Measurements from ENCODE around the gene SPEN. TPM values are rescaled to one million over a fixed set of nuclear protein-coding genes. Genes with fewer than 3 reads are reported as not detected.

SPEN gene
- total and polyA plus RNA-seq, 9 of the 15 experiments (the other 6 are each of a cell fraction or from before 2014, with no cell fraction given), result 5.7 to 87.5 (median 27.2) TPM

DNA sequence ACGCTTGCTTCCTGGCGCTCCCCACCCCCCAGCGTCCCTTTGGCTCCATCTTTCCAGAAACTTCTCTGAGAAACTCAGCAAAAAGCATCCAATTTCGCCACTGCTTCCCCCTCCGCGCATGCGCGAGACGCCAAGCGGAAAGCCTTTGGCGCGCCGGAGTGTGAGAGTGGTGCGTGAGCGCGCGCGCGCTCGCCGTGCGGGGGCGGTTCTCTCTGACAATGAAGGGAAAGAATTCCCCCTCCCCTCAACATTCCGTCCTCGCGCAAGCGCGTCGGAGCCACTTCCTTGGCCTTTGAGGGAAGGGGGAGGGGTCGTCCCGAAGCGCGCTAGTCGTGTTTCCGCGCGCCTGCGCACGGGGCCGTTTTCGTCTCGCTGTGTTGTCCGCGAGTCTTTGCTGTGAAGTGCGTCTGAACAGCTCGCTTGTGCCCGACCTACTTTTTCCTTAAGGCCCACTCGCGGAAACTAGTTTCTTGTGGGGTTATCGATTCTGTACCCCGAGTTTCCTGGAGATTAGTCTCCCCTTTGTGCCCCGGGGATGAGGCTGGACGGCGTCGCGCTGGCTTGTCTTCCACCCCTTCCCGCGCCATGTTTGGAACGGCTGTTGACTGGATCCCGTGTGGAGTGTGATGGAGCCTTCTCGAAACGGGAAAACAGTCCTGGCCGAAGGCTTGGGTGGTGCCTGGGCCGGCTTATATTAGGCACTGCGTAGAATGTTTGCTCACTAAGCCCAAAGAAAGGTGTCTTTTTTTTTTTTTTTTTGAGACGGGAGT is 11.6 kb upstream of the SPEN start (continued):
- no peak; the same call in 1 of the 2 replicates for TF ChIP-seq NCOA6 (IDR thresholded peaks at IDR 0.05)
- TF ChIP-seq ZNF384 (IDR thresholded peaks at IDR 0.05; ENCODE audit: low read depth, low read length), result no peak; the same call in none of the 2 replicates
- peak; percentile 81 for TF ChIP-seq ZNF12 (CRISPR knock-in tag; IDR thresholded peaks at IDR 0.05)
- TF ChIP-seq CHD4 (IDR thresholded peaks at IDR 0.05; ENCODE audit: insufficient read depth, insufficient replicate concordance, low read depth, low read length, poor library complexity, severe bottlenecking), result no peak
- TF ChIP-seq KDM2B (CRISPR knock-in tag; IDR thresholded peaks at IDR 0.05), result peak; percentile 85; the same call in 1 of the 2 replicates
- TF ChIP-seq, protein P1, sequence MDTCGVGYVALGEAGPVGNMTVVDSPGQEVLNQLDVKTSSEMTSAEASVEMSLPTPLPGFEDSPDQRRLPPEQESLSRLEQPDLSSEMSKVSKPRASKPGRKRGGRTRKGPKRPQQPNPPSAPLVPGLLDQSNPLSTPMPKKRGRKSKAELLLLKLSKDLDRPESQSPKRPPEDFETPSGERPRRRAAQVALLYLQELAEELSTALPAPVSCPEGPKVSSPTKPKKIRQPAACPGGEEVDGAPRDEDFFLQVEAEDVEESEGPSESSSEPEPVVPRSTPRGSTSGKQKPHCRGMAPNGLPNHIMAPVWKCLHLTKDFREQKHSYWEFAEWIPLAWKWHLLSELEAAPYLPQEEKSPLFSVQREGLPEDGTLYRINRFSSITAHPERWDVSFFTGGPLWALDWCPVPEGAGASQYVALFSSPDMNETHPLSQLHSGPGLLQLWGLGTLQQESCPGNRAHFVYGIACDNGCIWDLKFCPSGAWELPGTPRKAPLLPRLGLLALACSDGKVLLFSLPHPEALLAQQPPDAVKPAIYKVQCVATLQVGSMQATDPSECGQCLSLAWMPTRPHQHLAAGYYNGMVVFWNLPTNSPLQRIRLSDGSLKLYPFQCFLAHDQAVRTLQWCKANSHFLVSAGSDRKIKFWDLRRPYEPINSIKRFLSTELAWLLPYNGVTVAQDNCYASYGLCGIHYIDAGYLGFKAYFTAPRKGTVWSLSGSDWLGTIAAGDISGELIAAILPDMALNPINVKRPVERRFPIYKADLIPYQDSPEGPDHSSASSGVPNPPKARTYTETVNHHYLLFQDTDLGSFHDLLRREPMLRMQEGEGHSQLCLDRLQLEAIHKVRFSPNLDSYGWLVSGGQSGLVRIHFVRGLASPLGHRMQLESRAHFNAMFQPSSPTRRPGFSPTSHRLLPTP (IDR thresholded peaks at IDR 0.05; ENCODE audit: borderline replicate concordance, extremely low read depth, insufficient read length), result no peak
- TF ChIP-seq SLC30A9 (CRISPR knock-in tag; IDR thresholded peaks at IDR 0.05), result no peak
- no peak for TF ChIP-seq ZNF77 (CRISPR knock-in tag; IDR thresholded peaks at IDR 0.05)
- peak; percentile 100 for TF ChIP-seq NRF1 (conservative IDR thresholded peaks at IDR 0.05 in 1 of 2, IDR thresholded peaks at IDR 0.05 in 1 of 2)
- TF ChIP-seq HNRNPUL1 (IDR thresholded peaks at IDR 0.05; ENCODE audit: low read length), result no peak
- TF ChIP-seq BMI1 (IDR thresholded peaks at IDR 0.05; ENCODE audit: low read length), result no peak
- TF ChIP-seq, protein P2, sequence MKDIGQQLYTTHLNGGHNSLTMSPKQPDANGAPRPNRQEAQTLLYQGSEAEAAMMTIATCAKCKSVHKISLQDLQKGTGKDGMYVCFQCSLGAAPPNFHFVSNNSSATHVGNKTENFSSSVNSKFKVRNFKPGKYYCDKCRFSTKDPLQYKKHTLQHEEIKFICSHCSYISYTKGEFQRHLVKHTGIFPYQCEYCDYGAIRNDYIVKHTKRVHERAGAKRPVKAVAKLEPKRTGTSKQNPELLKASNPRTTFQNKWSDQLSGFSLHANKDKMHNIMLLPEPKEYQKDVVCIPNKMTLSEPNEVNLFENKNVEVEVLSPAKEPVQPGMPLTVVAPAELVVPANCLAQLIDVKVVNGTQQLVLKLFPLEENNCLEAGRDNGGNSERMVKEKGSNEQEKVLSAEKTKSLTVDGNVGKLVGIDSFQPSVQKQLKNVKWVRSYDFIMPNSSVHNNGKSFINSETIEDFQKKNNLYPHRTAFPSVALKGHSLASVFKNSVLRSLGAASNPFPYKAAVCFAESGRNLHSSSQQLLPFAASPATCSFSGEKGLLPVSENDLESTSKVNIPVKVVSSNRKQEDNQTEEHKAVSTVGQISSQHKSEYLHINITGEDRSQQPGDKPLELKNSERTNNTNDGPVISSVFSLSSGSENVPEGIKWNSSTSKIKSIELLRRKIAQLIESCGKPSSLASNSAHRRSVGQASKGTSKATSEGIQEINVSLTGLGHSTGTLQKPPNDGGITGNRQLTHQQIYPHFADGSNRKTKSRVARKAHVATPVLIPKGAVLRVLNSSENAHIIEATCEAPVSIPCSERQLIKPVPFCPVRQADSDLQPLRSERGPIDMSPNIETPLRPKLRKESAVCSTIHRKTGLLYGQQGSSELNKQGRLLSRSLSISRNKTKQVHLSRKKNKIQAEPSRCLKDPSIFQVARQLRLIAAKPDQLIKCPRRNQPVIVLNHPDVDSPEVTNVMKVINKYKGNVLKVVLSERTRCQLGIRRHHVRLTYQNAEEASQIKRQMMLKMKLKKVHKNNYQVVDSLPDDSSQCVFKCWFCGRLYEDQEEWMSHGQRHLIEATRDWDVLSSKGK (CRISPR knock-in tag; IDR thresholded peaks at IDR 0.05), result no peak
- no peak for TF ChIP-seq NUFIP1 (IDR thresholded peaks at IDR 0.05; ENCODE audit: partially characterized antibody)
- TF ChIP-seq, protein P3, sequence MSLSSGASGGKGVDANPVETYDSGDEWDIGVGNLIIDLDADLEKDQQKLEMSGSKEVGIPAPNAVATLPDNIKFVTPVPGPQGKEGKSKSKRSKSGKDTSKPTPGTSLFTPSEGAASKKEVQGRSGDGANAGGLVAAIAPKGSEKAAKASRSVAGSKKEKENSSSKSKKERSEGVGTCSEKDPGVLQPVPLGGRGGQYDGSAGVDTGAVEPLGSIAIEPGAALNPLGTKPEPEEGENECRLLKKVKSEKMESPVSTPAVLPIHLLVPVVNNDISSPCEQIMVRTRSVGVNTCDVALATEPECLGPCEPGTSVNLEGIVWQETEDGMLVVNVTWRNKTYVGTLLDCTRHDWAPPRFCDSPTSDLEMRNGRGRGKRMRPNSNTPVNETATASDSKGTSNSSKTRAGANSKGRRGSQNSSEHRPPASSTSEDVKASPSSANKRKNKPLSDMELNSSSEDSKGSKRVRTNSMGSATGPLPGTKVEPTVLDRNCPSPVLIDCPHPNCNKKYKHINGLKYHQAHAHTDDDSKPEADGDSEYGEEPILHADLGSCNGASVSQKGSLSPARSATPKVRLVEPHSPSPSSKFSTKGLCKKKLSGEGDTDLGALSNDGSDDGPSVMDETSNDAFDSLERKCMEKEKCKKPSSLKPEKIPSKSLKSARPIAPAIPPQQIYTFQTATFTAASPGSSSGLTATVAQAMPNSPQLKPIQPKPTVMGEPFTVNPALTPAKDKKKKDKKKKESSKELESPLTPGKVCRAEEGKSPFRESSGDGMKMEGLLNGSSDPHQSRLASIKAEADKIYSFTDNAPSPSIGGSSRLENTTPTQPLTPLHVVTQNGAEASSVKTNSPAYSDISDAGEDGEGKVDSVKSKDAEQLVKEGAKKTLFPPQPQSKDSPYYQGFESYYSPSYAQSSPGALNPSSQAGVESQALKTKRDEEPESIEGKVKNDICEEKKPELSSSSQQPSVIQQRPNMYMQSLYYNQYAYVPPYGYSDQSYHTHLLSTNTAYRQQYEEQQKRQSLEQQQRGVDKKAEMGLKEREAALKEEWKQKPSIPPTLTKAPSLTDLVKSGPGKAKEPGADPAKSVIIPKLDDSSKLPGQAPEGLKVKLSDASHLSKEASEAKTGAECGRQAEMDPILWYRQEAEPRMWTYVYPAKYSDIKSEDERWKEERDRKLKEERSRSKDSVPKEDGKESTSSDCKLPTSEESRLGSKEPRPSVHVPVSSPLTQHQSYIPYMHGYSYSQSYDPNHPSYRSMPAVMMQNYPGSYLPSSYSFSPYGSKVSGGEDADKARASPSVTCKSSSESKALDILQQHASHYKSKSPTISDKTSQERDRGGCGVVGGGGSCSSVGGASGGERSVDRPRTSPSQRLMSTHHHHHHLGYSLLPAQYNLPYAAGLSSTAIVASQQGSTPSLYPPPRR (CRISPR knock-in tag; IDR thresholded peaks at IDR 0.05; ENCODE audit: borderline replicate concordance), result no peak

Data from K562 (cell line).